Measurements from ENCODE around the gene LRRN4CL.
A peak's percentile ranks its signal among the peaks of the same experiment; 100 is the strongest.
"Not testable (repeated sequence)": the region's sequence is repeated elsewhere in the genome, so short reads cannot be mapped to it uniquely, and the experiment has no call there.

Gene LRRN4CL

DNA sequence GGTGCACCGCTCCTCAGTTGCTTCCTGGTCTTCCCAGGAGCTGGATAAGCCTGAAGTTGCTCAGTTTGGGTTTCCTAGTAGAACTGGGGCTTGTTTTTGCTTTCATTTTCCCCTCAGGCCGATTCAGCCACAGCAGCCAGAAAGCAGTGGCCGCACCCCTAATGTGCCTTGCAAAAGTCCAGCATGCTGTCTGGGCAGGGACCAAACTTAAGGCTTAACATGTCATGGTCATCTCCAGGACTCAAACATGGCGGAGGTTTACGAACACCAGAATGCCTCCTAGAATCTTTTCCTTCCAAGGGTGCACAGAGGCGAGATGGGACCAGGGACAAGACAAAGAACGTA is 20.6 kb upstream of the LRRN4CL start:
- DNase-seq (ENCODE audit: low spot score), result no peak

DNA sequence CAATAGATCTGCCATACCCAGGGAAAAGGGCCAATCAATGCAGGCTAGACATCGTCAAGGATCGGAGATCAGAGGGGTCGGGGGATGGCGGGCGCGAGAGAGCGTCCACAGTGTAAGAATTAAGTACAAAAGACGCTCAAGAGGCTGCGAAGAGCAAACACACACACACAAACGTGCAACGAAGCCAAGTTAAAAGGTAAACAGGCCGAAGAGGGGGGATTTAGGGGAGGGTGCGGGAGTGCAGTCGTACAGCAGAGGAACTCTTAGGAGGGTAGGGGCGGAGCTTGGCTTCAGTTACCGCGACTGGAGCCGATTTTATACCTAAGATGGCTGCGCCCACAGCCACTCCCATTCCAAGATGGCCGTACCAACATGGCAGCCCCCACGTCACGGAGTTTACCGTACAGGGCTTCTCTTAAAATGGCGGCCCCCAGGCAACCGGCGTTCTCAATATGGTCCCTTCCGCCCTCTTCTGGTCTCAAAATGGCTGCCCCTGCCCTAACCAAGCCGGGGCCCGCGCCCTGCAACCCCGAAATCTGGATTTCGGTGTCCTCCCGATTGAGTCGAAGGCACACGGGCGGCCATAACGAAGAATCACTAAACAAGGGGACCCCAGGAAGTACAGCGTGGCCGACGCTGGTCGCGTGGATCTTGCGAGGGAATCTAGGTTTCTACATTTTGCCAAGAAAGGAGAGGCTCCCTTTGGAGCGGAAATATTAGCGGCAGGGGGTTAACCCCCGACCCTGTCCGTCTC is 20.1 kb upstream of the LRRN4CL start:
- peak; percentile 96 for DNase-seq (ENCODE audit: low spot score)

DNA sequence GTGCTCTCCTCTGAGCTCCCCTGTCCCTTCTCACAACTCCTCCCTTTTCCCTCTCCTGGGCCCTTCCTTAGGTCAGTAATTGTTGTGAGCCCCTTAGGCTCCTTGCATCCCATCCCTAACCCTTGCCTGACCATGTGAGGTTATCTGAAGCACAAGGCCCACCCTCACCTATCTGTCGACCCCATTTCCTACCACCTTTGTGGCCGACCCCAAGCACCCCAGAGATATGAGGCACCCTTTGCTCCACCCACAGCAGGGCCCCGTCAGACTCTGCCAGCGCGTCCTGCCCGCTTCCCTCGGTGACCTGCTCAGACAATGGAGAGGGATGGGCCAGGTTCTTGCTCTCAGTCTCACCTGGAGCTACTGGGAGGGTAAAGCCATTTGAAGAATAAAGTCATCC is 19.5 kb upstream of the LRRN4CL start:
- peak; percentile 34 for DNase-seq (ENCODE audit: low spot score)

GRCh38 chr11:62708392-62708791 is 19.1 kb upstream of the LRRN4CL start:
- DNase-seq (ENCODE audit: low spot score), result peak; percentile 30

DNA sequence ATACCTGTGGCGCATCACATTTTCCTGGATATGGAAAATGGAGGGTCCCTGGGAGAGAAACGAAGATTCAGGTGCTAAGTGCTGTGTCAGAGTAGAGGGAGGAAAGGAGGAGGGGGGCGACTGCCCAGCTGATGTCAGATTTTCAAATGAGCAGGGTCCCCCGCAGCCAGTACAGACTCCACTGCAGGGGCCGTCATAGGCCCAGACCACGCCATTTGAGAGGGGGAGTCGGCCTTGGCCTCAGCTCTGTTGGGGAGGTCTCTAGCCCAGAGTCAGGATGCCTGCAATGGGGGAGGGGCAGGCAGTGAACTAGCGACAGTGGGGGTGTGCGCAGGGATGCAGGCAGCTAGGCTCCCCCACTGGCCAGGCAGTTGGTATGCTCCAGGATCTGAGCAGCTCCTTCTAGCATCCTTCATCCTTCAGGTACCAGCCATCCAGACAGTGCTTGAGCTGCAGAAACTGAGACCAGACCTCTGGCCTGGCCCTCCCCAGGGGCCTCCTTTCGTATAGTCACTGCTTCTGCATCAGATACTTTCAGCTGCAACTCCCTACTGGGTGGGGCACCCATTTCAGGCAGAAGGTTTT is 18.0 kb upstream of the LRRN4CL start, which contains the start of the genes BSCL2 and GNG3:
TSS of gene BSCL2 (minus strand) at position 148 of the 585 bp plus-strand sequence. CDS start 229 bp downstream, outside the sequence.
TSS of gene GNG3 (plus strand) at position 400 of the 585 bp plus-strand sequence. CDS start 620 bp downstream, outside the sequence.
- DNase-seq (ENCODE audit: low spot score), result peak; percentile 99

GRCh38 chr11:62706850-62707247 is 17.5 kb upstream of the LRRN4CL start:
- DNase-seq (ENCODE audit: low spot score), result no peak

- peak; percentile 91 for DNase-seq (ENCODE audit: low spot score)
Measured at GRCh38 chr11:62705880-62706849, 16.8 kb upstream of the LRRN4CL start.

- no peak for DNase-seq (ENCODE audit: low spot score)
Measured at GRCh38 chr11:62705413-62705812, 16.1 kb upstream of the LRRN4CL start.

DNA sequence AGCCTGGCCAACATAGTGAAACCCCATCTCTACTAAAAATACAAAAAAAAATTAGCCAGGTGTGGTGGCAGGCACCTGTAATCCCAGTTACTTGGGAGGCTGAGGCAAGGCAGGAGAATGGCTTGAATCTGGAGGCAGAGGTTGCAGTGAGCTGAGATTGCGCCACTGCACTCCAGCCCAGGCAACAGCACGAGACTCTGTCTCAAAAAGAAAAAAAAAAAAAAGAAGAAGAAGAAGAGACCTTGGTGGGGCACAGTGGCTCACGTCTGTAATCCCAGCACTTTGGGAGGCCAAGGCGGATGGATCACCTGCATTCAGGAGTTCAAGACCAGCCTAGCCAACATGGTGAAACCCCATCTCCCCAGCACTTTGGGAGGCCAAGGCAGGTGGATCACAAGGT is 14.6 kb upstream of the LRRN4CL start:
- not testable (repeated sequence) for DNase-seq (ENCODE audit: low spot score)

DNA sequence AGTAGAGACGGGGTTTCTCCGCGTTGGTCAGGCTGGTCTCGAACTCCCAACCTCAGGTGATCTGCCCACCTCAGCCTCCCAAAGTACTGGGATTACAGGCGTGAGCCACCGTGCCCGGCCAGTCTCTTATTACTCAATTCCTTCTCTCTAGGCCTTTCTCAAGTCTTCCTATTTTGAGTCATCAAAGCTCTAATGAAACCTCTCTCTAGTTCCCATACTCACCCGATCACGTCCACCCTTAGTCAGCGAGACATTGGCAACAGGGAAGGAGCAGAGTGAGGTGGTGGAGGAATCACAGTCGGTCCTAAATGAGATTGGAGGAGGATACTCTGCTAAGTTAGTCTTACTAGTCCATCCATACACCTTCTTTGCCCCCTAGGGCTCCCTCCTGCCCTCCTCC is 12.9 kb upstream of the LRRN4CL start:
- no peak for DNase-seq (ENCODE audit: low spot score)

DNA sequence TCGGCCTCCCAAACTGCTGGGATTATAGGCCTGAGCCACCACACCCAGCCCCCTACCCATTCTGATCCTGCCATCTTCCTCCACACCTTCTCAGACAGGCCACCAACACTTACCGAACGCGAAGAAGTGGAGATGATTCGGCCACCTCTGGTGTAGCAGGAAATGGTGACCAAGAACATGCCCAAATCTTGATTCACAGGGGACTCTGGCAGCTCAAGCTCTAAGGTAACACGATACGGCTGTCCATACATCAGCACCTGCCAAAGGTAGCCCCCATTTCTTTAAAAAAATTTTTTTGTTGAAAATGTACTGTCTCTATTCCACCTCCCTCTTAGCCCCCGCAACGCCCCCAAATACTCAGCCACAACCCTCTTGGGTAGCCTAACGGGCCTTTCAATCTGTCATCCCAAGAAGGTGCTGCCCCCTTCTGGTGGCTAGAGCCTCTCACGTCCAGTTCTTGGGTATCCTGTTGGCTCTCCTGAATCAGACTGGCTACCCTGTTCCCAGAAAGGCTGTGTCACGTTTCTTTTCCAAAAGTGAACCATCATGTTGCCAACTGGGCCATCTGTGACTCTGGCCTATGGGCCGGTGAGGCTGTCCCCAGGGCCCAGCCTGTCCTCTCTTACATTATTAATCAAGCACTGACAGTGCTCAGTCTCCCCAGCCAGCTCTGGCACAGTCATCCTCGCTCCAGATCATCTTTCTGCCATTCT is 5.3 kb upstream of the LRRN4CL start:
- peak; percentile 82 for DNase-seq (ENCODE audit: low spot score)

DNA sequence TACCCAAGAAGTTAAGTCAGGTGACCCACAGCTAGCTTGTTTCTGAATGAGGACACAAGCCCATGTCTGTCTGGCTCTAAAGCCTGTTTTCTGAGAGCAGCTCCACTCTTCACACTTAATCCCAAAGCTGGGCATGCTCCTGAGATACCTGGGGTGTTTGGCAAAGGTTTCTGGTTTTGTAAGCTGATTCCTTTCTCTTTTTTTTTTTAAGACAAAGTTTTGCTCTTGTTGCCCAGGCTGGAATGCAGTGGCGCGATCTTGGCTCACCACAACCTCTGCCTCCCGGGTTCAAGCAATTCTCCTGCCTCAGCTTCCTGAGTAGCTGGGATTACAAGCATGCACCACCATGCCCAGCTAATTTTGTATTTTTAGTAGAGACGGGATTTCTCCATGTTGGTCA is 4.3 kb upstream of the LRRN4CL start:
- not testable (repeated sequence) for DNase-seq (ENCODE audit: low spot score)

GRCh38 chr11:62688491-62688890 is 839 bp downstream of the LRRN4CL start:
- DNase-seq (ENCODE audit: low spot score), result no peak

- DNase-seq (ENCODE audit: low spot score), result no peak
Measured at GRCh38 chr11:62687508-62688396, 1.6 kb downstream of the LRRN4CL start.

- DNase-seq (ENCODE audit: low spot score), result no peak
Measured at GRCh38 chr11:62682518-62682917, 6.8 kb downstream of the LRRN4CL start.

GRCh38 chr11:62680825-62681240 is 8.5 kb downstream of the LRRN4CL start:
- DNase-seq (ENCODE audit: low spot score), result peak; percentile 79

- DNase-seq (ENCODE audit: low spot score), result peak; percentile 90
Measured at GRCh38 chr11:62678770-62679696, 10.3 kb downstream of the LRRN4CL start, which contains the start of gene UBXN1. Gene UBXN1, minus strand, starts transcription at chr11:62679073. Its CDS starts 150 bp downstream, at chr11:62678923.

DNA sequence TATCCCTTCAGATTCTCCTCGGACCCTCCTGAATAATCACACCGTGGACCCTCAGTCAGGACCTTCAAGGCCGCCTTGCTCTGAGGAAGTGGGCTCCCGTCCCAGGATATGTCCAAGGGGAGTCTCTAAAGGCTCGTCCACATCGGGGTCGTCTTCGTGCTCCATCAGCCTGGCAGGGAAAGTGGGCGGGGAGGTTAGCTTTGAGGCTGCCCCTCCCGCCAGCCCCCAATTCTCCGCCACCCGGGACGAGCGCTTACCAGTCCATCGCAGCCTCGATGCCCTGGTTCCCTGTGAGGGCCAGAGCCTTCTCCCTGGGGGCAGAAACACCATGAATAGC is 10.9 kb downstream of the LRRN4CL start:
- DNase-seq (ENCODE audit: low spot score), result no peak

DNA sequence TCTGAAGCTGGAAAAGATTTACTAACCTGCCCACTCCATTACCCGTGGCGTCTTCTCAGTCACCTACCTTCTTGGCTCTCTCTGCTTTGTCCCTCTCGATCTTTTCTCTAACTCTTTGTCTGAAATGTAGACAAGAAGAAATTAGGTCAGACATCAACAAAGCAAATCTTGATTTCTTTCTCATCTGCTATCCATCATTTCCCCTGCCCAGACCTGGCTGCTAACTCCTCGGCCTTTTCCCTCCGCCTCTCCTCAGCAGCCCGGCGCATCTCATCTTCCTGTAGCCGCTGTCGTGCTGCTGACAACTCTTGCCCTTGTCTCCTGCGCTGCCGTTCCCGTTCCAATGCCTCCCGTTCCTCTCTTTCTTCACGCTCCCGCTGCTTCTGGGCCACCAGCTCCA is 11.6 kb downstream of the LRRN4CL start:
- no peak for DNase-seq (ENCODE audit: low spot score)
